B cell (primary cell): ENCODE data around the gene MUTYH. TPM values are rescaled to one million over a fixed set of nuclear protein-coding genes. Genes with fewer than 3 reads are reported as not detected.
A peak's percentile ranks its signal among the peaks of the same experiment; 100 is the strongest.

Source experiments
- ATAC-seq: fragments of 200-7000 bp; cut with Tn5 transposase; one replicate; pipeline ENCODE4 v1.10.0; 2021; ENCODE audit warnings: low read depth, mild to moderate bottlenecking, moderate number of reproducible peaks, moderate library complexity
- CTCF ChIA-PET: fragments of 350-600 bp; sonication (Branson Sonifier 250); formaldehyde crosslinking; loops from one replicate; lab custom pipeline; 2021; ENCODE audit warnings: antibody characterized with exemption, inconsistent platforms; lab: Charles Lee
- POLR2A ChIA-PET: fragments of 350-600 bp; sonication (Branson Sonifier 250); formaldehyde crosslinking; loops from one replicate; lab custom pipeline; 2021; ENCODE audit warnings: antibody characterized with exemption; lab: Charles Lee
- DNase-seq: peaks from one replicate; pipeline ENCODE4 v3.0.0; 2013
- H2AFZ ChIP-seq: 2 replicates; pipeline ENCODE4 v1.6.1; 2012; ENCODE audit warnings: mild to moderate bottlenecking, low read depth, low read length; ENCODE audit not compliant: insufficient read depth, poor library complexity, severe bottlenecking
- H3K27ac ChIP-seq, 2 donors: 1 replicate in 1 of 2; 2 replicates in 1 of 2; pipeline ENCODE4 v1.5.1; 2012 to 2013; ENCODE audit warnings: low read length in 2 of 2, mild to moderate bottlenecking in 2 of 2, moderate library complexity in 1 of 2
- H3K27me3 ChIP-seq, 4 experiments: fragments of 200-600 bp in 1 of 4; sonication (generic) in 1 of 4; replicated peaks in 1 of 4; 1 replicate in 2 of 4; 2 replicates in 2 of 4; pipeline versions ENCODE4 v1.6.1 to v1.7.0; 2013 to 2016; ENCODE audit warnings: low read length in 3 of 4, mild to moderate bottlenecking in 2 of 4, mixed read lengths in 1 of 4, moderate library complexity in 1 of 4; ENCODE audit not compliant: insufficient read depth in 4 of 4, control insufficient read depth in 3 of 4; ENCODE audit errors: control extremely low read depth in 1 of 4
- H3K36me3 ChIP-seq, 2 experiments: replicated peaks in 1 of 2; 1 replicate in 1 of 2; 2 replicates in 1 of 2; pipeline versions ENCODE4 v1.6.1 to v1.7.1; 2013; ENCODE audit warnings: low read length in 1 of 2; ENCODE audit not compliant: insufficient read depth in 2 of 2, control insufficient read depth in 1 of 2; ENCODE audit errors: control extremely low read depth in 1 of 2, extremely low read depth in 1 of 2
- H3K4me1 ChIP-seq, 2 donors: fragments of 200-600 bp in 1 of 2; sonication (generic) in 1 of 2; 1 replicate in 1 of 2; 2 replicates in 1 of 2; pipeline versions ENCODE4 v1.5.1 to v1.6.1; 2013 to 2017; ENCODE audit warnings: low read length in 2 of 2; ENCODE audit not compliant: control insufficient read depth in 2 of 2, insufficient read depth in 2 of 2
- H3K4me2 ChIP-seq: replicated peaks from 2 replicates; pipeline ENCODE3; 2012; ENCODE audit warnings: mild to moderate bottlenecking, low read depth, low read length; ENCODE audit not compliant: poor library complexity, severe bottlenecking
- H3K4me3 ChIP-seq, 5 experiments: fragments of 200-600 bp in 1 of 5; sonication (generic) in 1 of 5; 1 replicate in 3 of 5; 2 replicates in 2 of 5; pipeline versions ENCODE4 v1.5.1 to v1.7.0; 2011 to 2016; ENCODE audit warnings: low read length in 4 of 5, mild to moderate bottlenecking in 4 of 5, low read depth in 2 of 5, control low read depth in 1 of 5, moderate library complexity in 1 of 5; ENCODE audit not compliant: insufficient read depth in 1 of 5; ENCODE audit errors: control extremely low read depth in 1 of 5, extremely low read depth in 1 of 5
- H3K79me2 ChIP-seq: fragments of 200-600 bp; sonication (generic); one replicate; pipeline ENCODE4 v1.6.0; 2016; ENCODE audit warnings: low read length; ENCODE audit not compliant: control insufficient read depth, insufficient read depth
- H3K9ac ChIP-seq: fragments of 200-600 bp; sonication (generic); 2 replicates; pipeline ENCODE4 v1.6.1; 2017; ENCODE audit warnings: mild to moderate bottlenecking, low read length, moderate library complexity
- H3K9me3 ChIP-seq, 3 donors: one replicate each; pipeline versions ENCODE4 v1.6.1 to v1.7.1; 2013; ENCODE audit warnings: low read length in 2 of 3; ENCODE audit not compliant: control insufficient read depth in 2 of 3, insufficient read depth in 1 of 3; ENCODE audit errors: control extremely low read depth in 1 of 3
- H4K20me1 ChIP-seq: 2 replicates; pipeline ENCODE4 v1.6.0; 2012; ENCODE audit warnings: mild to moderate bottlenecking, low read length; ENCODE audit not compliant: insufficient read depth, control insufficient read depth, poor library complexity, severe bottlenecking
- H3K27ac Mint-ChIP-seq: one replicate; pipeline ENCODE4 v1.8.0; 2021; ENCODE audit warnings: mixed read lengths
- H3K27me3 Mint-ChIP-seq: one replicate; pipeline ENCODE4 v1.8.0; 2021; ENCODE audit warnings: mixed read lengths
- H3K4me1 Mint-ChIP-seq: one replicate; pipeline ENCODE4 v1.8.0; 2021; ENCODE audit warnings: mixed read lengths
- H3K4me3 Mint-ChIP-seq: one replicate; pipeline ENCODE4 v1.8.0; 2021; ENCODE audit warnings: mixed read lengths
- H3K9me3 Mint-ChIP-seq: one replicate; pipeline ENCODE4 v1.8.0; 2022; ENCODE audit warnings: mixed read lengths; ENCODE audit not compliant: insufficient read depth
- EZH2 ChIP-seq: IDR thresholded peaks from 2 replicates; pipeline ENCODE4 v1.6.1; 2012; ENCODE audit warnings: borderline replicate concordance, low read depth, mild to moderate bottlenecking, moderate library complexity, low read length; ENCODE audit not compliant: insufficient read depth, poor library complexity, severe bottlenecking
- intact Hi-C: fragments of 100-400 bp; cut with micrococcal nuclease; formaldehyde crosslinking; loops from one replicate; pipeline ENCODE4 v1.10.0; 2022
- polyA plus RNA-seq: library from polyadenylated mRNA; depleted of rRNA; stranded (reverse); fragments of >200 nt; gene quantifications from 2 replicates; pipeline ENCODE4 v1.2.3, GENCODE V29; 2012
- total RNA-seq, 2 donors: library from RNA; stranded (reverse); fragments of 120-200 nt in 1 of 2; gene quantifications; 1 replicate in 1 of 2; 2 replicates in 1 of 2; pipeline versions ENCODE4 v1.2.3 to v1.2.4, GENCODE V29; 2013 to 2022
- TF ChIP-seq, protein P1 (sequence below): fragments of 200-600 bp; IDR thresholded peaks from one replicate; pipeline ENCODE4 v1.8.0; 2022; ENCODE audit warnings: antibody characterized with exemption, mild to moderate bottlenecking

The MUTYH gene
- total and polyA plus RNA-seq, 2 donors (not counting 1 experiment from before 2014, with no cell fraction given), result 65.0 to 68.5 TPM

- Histone ChIP-seq H3K79me2 (no peaks in the 10 kb centered on the region), H3K27me3 (no peaks in the 10 kb centered on the region), H3K36me3 (no peaks in the 10 kb centered on the region), H3K4me1 (peaks cover 28 to 34% of the 10 kb centered on the region in 2 donors), H2AFZ (peak overlapping the region; percentile 14), H3K4me2 (peak overlapping the region; percentile 57), H3K9me3 (peaks cover 0 to 3% (median 0%) of the 10 kb centered on the region in 3 donors), H4K20me1 (no peaks in the 10 kb centered on the region), H3K9ac (peak overlapping the region; percentile 40), H3K4me3 (peak overlapping the region in 2 of 5 experiments; percentile 2 to 13), H3K27ac (peak overlapping the region; percentile 28 to 69)
- no peaks in the 10 kb centered on the region for H3K9me3 Mint-ChIP-seq
- ATAC-seq (no peak), DNase-seq (peak; percentile 18)
- intact Hi-C loops, result no loop called here
- no peaks in the 10 kb centered on the region for H3K27me3 Mint-ChIP-seq
- peak overlapping the region; percentile 65 for H3K4me3 Mint-ChIP-seq
- ChIA-PET POLR2A (interaction anchor here (1.0 kb wide), 1 partner anchor 145 kb away, joined by 3 read pairs; no protein-coding TSS in a partner anchor), CTCF (interaction anchor here (1.0 to 3.4 kb wide), 7 partner anchors 14 to 139 kb away, joined by 3 to 34 read pairs (median 3); no protein-coding TSS in a partner anchor)
- TF ChIP-seq EZH2, result no peak
- TF ChIP-seq, protein P1, sequence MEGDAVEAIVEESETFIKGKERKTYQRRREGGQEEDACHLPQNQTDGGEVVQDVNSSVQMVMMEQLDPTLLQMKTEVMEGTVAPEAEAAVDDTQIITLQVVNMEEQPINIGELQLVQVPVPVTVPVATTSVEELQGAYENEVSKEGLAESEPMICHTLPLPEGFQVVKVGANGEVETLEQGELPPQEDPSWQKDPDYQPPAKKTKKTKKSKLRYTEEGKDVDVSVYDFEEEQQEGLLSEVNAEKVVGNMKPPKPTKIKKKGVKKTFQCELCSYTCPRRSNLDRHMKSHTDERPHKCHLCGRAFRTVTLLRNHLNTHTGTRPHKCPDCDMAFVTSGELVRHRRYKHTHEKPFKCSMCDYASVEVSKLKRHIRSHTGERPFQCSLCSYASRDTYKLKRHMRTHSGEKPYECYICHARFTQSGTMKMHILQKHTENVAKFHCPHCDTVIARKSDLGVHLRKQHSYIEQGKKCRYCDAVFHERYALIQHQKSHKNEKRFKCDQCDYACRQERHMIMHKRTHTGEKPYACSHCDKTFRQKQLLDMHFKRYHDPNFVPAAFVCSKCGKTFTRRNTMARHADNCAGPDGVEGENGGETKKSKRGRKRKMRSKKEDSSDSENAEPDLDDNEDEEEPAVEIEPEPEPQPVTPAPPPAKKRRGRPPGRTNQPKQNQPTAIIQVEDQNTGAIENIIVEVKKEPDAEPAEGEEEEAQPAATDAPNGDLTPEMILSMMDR, result no peak
- peaks cover 41% of the 10 kb centered on the region for H3K4me1 Mint-ChIP-seq
- H3K27ac Mint-ChIP-seq, result peak overlapping the region; percentile 72
Observed at GRCh38 chr1:45373573-45373972, 33.3 kb upstream of the MUTYH start.

- CTCF ChIA-PET, result interaction anchor here (0.9 to 3.8 kb wide), 3 partner anchors 10 to 122 kb away, joined by 3 to 13 read pairs (median 5); partner anchors contain the start of gene TESK2
- POLR2A ChIA-PET, result no interaction called here
Observed at GRCh38 chr1:45370575-45370974, 30.3 kb upstream of the MUTYH start.

More at GRCh38 chr1:45370575-45370974, 30.3 kb upstream of the MUTYH start:
- intact Hi-C loops, result no loop called here
- H3K9me3 Mint-ChIP-seq, result no peaks in the 10 kb centered on the region
- Histone ChIP-seq H3K36me3 (no peaks in the 10 kb centered on the region), H3K27me3 (no peaks in the 10 kb centered on the region), H3K4me2 (no peak overlapping the region), H3K79me2 (no peaks in the 10 kb centered on the region), H2AFZ (no peak overlapping the region), H4K20me1 (no peaks in the 10 kb centered on the region), H3K9ac (no peak overlapping the region), H3K4me1 (peaks cover 28 to 34% of the 10 kb centered on the region in 2 donors), H3K27ac (peak overlapping the region in 1 of 2 donors; percentile 52), H3K9me3 (peaks cover 0 to 3% (median 0%) of the 10 kb centered on the region in 3 donors), H3K4me3 (no peak overlapping the region)
- no peaks in the 10 kb centered on the region for H3K27me3 Mint-ChIP-seq
- peak overlapping the region; percentile 7 for H3K27ac Mint-ChIP-seq
- no peak for DNase-seq
- H3K4me3 Mint-ChIP-seq, result no peak overlapping the region
- H3K4me1 Mint-ChIP-seq, result peaks cover 38% of the 10 kb centered on the region
- TF ChIP-seq EZH2, result no peak
- TF ChIP-seq, protein P1, result no peak
- no peak for ATAC-seq
